PC-9 (cell line): ENCODE results near the gene NEO1. TPM values are rescaled to one million over a fixed set of nuclear protein-coding genes. Genes with fewer than 3 reads are reported as not detected.

ENCODE experiments used
- BruUV-seq: library from RNA; stranded (reverse); fragments of 400-500 nt; replicated peaks from 2 replicates; lab custom pipeline; 2021; lab: Mats Ljungman, UMichigan
- CTCF ChIA-PET: fragments of 300-600 bp; sonication (Branson Sonifier 250); formaldehyde crosslinking; loops from one replicate; lab custom pipeline; 2022; ENCODE audit warnings: antibody characterized with exemption; lab: Charles Lee
- POLR2A ChIA-PET: fragments of 300-600 bp; sonication (Branson Sonifier 250); formaldehyde crosslinking; loops from one replicate; lab custom pipeline; 2022; ENCODE audit warnings: antibody characterized with exemption; ENCODE audit not compliant: unreplicated experiment; lab: Charles Lee
- DNase-seq, 2 experiments: peaks; one replicate each; pipeline versions ENCODE4 v3.0.0 to v3.0.0-alpha.2; 2015 to 2022; ENCODE audit warnings: mixed read lengths in 1 of 2
- H2AFZ ChIP-seq: fragments of 200-600 bp; sonication (generic); 2 replicates; pipeline ENCODE4 v1.8.1; 2017; ENCODE audit warnings: antibody characterized with exemption
- H3F3A ChIP-seq: fragments of 200-600 bp; sonication (generic); 2 replicates; pipeline ENCODE4 v1.8.1; 2017; ENCODE audit warnings: antibody characterized with exemption, mild to moderate bottlenecking, low read depth; ENCODE audit not compliant: insufficient read depth
- H3K27ac ChIP-seq: fragments of 200-600 bp; sonication (generic); 2 replicates; pipeline ENCODE4 v1.6.1; 2016; ENCODE audit warnings: mixed run types
- H3K27me3 ChIP-seq: fragments of 200-600 bp; sonication (generic); 2 replicates; pipeline ENCODE4 v1.6.1; 2016; ENCODE audit warnings: low read depth, mixed run types; ENCODE audit not compliant: insufficient read depth
- H3K36me3 ChIP-seq: fragments of 200-600 bp; sonication (generic); 2 replicates; pipeline ENCODE4 v1.6.1; 2016; ENCODE audit warnings: low read depth, mixed run types
- H3K4me1 ChIP-seq: fragments of 200-600 bp; sonication (generic); replicated peaks from 2 replicates; pipeline ENCODE4 v1.6.1; 2016; ENCODE audit warnings: mixed run types; ENCODE audit not compliant: insufficient read depth
- H3K4me2 ChIP-seq: fragments of 200-600 bp; sonication (generic); 2 replicates; pipeline ENCODE4 v1.6.1; 2017; ENCODE audit warnings: mixed run types
- H3K4me3 ChIP-seq: fragments of 200-600 bp; sonication (generic); 2 replicates; pipeline ENCODE4 v1.6.1; 2016; ENCODE audit warnings: mixed run types
- H3K79me2 ChIP-seq: fragments of 200-600 bp; sonication (generic); 2 replicates; pipeline ENCODE4 v1.6.1; 2017; ENCODE audit warnings: low read depth, mixed run types
- H3K9me2 ChIP-seq: fragments of 200-600 bp; sonication (generic); 2 replicates; pipeline ENCODE4 v1.8.1; 2017; ENCODE audit warnings: mild to moderate bottlenecking; ENCODE audit not compliant: insufficient read depth
- H3K9me3 ChIP-seq: fragments of 200-600 bp; sonication (generic); 2 replicates; pipeline ENCODE4 v1.8.1; 2016; ENCODE audit warnings: low read depth; ENCODE audit not compliant: insufficient read depth
- H4K20me1 ChIP-seq: fragments of 200-600 bp; sonication (generic); 2 replicates; pipeline ENCODE4 v1.8.1; 2017; ENCODE audit not compliant: insufficient read depth
- CTCF ChIP-seq: fragments of 200-600 bp; sonication (generic); conservative IDR thresholded peaks from 2 replicates; pipeline ENCODE4 v1.6.1; 2017; ENCODE audit warnings: mixed run types, antibody characterized with exemption, mild to moderate bottlenecking, moderate library complexity
- EZH2 ChIP-seq: fragments of 200-600 bp; sonication (generic); IDR thresholded peaks from 2 replicates; pipeline ENCODE4 v1.8.0; 2017; ENCODE audit warnings: antibody characterized with exemption, low read depth
- intact Hi-C: fragments of 100-400 bp; cut with micrococcal nuclease; formaldehyde crosslinking; loops from one replicate; pipeline ENCODE4 v1.10.0; 2022; ENCODE audit not compliant: unreplicated experiment
- total RNA-seq: library from RNA; stranded (reverse); gene quantifications from 2 replicates; pipeline ENCODE4 v1.2.3, GENCODE V29; 2021

The NEO1 gene
- total RNA-seq, 1 experiment from 2014 or later: 5.2 TPM

DNA sequence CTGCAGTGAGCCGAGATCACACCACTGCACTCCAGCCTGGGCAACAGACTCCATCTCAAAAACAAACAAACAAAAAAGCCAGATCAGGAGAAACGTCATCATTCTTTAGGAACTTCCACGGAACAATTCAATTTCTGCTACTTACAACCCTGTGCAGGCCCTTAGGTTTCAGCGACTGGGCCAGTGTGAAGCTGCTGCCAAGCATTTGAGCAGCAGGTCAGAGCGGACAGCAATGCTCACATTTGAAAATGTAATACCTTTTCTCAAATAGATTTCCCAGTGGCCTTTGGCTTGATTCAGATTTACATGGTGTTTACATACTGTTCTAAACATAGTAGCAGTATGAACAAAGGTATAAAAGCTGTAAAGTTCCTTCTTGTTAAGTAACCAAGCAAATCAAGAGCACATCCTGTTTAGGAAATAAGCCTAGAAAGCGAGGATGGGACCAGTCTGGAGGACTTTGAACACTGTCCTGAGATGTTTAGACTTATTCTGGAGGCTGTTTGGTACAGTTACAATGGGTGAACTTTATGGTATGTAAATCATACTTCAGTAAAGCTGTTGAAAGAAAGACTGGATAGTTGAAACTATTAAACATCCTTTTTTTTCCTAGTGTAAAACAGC is 175.3 kb downstream of the NEO1 start:
- intact Hi-C loops: no loop called here
- Histone ChIP-seq H3K27ac (no peak overlapping the region), H3K79me2 (no peaks in the 10 kb centered on the region), H3K4me1 (no peaks in the 10 kb centered on the region), H4K20me1 (no peaks in the 10 kb centered on the region), H3F3A (no peaks in the 10 kb centered on the region), H3K36me3 (no peaks in the 10 kb centered on the region), H3K9me2 (no peaks in the 10 kb centered on the region), H3K4me2 (no peak overlapping the region), H3K4me3 (no peak overlapping the region), H2AFZ (no peak overlapping the region), H3K9me3 (no peaks in the 10 kb centered on the region), H3K27me3 (no peaks in the 10 kb centered on the region)
- CTCF ChIA-PET: no interaction called here
- POLR2A ChIA-PET: interaction anchor here (0.8 kb wide), 1 partner anchor 198 kb away, joined by 5 read pairs; no protein-coding TSS in a partner anchor
- TF ChIP-seq CTCF (no peak), EZH2 (no peak)
- BruUV-seq: no TSS peak
- no peak for DNase-seq

GRCh38 chr15:73228128-73228646 is 175.9 kb downstream of the NEO1 start:
- Histone ChIP-seq H3K4me1 (no peaks in the 10 kb centered on the region), H4K20me1 (no peaks in the 10 kb centered on the region), H3F3A (no peaks in the 10 kb centered on the region), H3K9me2 (no peaks in the 10 kb centered on the region), H3K36me3 (no peaks in the 10 kb centered on the region), H3K27ac (no peak overlapping the region), H2AFZ (no peak overlapping the region), H3K79me2 (no peaks in the 10 kb centered on the region), H3K27me3 (no peaks in the 10 kb centered on the region), H3K4me2 (no peak overlapping the region), H3K9me3 (no peaks in the 10 kb centered on the region), H3K4me3 (no peak overlapping the region)
- POLR2A ChIA-PET: interaction anchor here (0.6 to 0.8 kb wide), 2 partner anchors 197 to 791 kb away, joined by 3 to 5 read pairs; no protein-coding TSS in a partner anchor
- no peak for DNase-seq
- TF ChIP-seq EZH2 (no peak), CTCF (no peak)
- intact Hi-C loops: no loop called here
- CTCF ChIA-PET: no interaction called here
- no TSS peak for BruUV-seq

GRCh38 chr15:73231661-73232419 is 179.6 kb downstream of the NEO1 start:
- POLR2A ChIA-PET: no interaction called here
- Histone ChIP-seq H4K20me1 (no peaks in the 10 kb centered on the region), H3K4me2 (no peak overlapping the region), H3K9me3 (no peaks in the 10 kb centered on the region), H3K36me3 (no peaks in the 10 kb centered on the region), H3F3A (no peaks in the 10 kb centered on the region), H3K27ac (no peak overlapping the region), H3K79me2 (no peaks in the 10 kb centered on the region), H3K4me3 (no peak overlapping the region), H3K27me3 (peaks cover 7% of the 10 kb centered on the region; the same call in 1 of the 2 replicates), H3K4me1 (no peaks in the 10 kb centered on the region), H2AFZ (no peak overlapping the region), H3K9me2 (no peaks in the 10 kb centered on the region)
- intact Hi-C loops: loop anchor here (10.0 kb wide), 1 partner anchor 507 kb away; no protein-coding TSS in a partner anchor
- CTCF ChIA-PET: no interaction called here
- TF ChIP-seq EZH2 (no peak), CTCF (no peak)
- BruUV-seq: no TSS peak
- DNase-seq: no peak
